ENCODE data around the gene PPT2. TPM values are rescaled to one million over a fixed set of nuclear protein-coding genes. Genes with fewer than 3 reads are reported as not detected.

Gene PPT2
- polyA plus RNA-seq, 2 of the 4 experiments (the other 2 are of a cell fraction) = 9.3 to 11.7 TPM

DNA sequence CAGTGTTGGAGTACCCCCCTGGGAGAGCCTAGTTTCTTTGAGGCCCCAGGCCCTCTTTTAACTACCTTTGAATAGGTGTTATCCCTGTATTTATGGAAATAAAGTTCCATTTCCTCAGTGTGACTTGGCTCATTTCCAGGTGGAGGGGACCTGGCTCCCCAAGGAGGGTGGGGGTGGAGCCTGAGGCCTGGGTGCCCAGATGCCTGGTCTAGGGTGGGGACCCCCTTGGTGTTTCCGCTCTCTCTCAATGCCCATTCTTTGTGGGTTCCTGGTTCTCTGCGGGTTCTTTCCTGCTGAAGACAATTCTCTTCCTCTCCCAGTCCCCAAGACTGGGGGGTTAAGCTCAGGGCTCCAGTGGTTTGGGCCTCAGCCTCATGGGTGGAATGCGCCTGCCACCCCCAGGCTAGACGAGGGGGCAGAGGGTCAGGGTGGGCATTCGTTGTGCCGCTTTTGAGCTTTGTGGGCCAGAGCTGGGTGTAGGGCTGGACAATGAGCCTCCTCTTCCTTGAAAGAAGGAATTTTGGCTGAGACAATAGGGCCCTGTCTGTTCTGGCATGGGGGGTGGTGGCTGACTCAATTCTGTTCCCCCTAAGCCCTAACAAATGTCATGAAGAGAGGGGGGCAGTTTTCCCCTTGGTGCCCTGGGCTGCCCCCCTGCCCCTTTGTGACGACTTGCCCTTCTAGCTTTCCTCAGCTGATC, 9.8 kb downstream of the PPT2 start:
- Histone ChIP-seq H3K9me3 (no peaks in the 10 kb centered on the region), H3K4me1 (no peaks in the 10 kb centered on the region), H3K4me3 (no peak overlapping the region), H3K4me2 (no peak overlapping the region), H3K27ac (no peak overlapping the region)
- CTCF ChIA-PET = interaction anchor here (0.9 to 1.3 kb wide), 6 partner anchors 9 to 45 kb away, joined by 3 to 5 read pairs (median 3); no protein-coding TSS in a partner anchor
- POLR2A ChIA-PET = no interaction called here
- TF ChIP-seq CBX2 (IDR thresholded peaks at IDR 0.05; ENCODE audit: borderline replicate concordance, low read depth) = no peak
- TF ChIP-seq, protein P1, sequence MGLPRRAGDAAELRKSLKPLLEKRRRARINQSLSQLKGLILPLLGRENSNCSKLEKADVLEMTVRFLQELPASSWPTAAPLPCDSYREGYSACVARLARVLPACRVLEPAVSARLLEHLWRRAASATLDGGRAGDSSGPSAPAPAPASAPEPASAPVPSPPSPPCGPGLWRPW (IDR thresholded peaks at IDR 0.05) = no peak
- DNase-seq (ENCODE audit: low read depth in 1 of 2, low spot score in 1 of 2) = no peak
- 93% methylated on average over 3 of the region's 7 CpGs for WGBS (ENCODE audit: missing lambda C conversion rate)
- no peak for ATAC-seq
- FAIRE-seq = no peak

DNA sequence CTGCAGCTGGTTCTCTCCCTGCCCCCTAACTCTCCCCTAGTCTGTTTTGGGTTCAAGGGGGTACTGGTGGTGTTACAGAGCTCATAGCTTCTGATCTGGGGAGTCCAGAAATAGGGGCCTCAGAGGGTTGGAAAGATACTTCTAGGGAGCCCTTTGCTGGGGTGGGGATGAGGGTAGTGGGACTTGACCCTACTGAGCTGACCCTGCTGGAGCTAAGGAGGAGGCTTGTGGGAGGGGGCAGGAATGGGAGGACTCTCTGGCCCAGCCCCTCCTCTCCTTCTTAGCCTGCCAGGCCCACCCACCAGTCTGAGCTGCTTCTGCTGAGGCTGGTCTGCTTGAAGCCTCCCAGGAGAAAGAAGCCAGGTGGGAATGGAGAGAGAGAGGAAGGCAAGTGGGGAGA, 10.4 kb downstream of the PPT2 start, which contains the start of gene EGFL8:
Gene EGFL8 (plus strand): TSS at position 301 of the 400 bp plus-strand sequence. CDS start 1,571 bp downstream, outside the sequence.
- TF ChIP-seq, protein P1 (IDR thresholded peaks at IDR 0.05) = no peak
- TF ChIP-seq HOXB5 (CRISPR knock-in tag; IDR thresholded peaks at IDR 0.05) = no peak
- TF ChIP-seq MYC (IDR thresholded peaks at IDR 0.05; ENCODE audit: borderline replicate concordance, low read length) = no peak
- no peak for TF ChIP-seq RFX5 (IDR thresholded peaks at IDR 0.05)
- TF ChIP-seq, protein P2, sequence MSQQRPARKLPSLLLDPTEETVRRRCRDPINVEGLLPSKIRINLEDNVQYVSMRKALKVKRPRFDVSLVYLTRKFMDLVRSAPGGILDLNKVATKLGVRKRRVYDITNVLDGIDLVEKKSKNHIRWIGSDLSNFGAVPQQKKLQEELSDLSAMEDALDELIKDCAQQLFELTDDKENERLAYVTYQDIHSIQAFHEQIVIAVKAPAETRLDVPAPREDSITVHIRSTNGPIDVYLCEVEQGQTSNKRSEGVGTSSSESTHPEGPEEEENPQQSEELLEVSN (IDR thresholded peaks at IDR 0.05; ENCODE audit: borderline replicate concordance, low read depth) = no peak
- no peak for TF ChIP-seq HOXA7 (CRISPR knock-in tag; IDR thresholded peaks at IDR 0.05)
- TF ChIP-seq, protein P3, sequence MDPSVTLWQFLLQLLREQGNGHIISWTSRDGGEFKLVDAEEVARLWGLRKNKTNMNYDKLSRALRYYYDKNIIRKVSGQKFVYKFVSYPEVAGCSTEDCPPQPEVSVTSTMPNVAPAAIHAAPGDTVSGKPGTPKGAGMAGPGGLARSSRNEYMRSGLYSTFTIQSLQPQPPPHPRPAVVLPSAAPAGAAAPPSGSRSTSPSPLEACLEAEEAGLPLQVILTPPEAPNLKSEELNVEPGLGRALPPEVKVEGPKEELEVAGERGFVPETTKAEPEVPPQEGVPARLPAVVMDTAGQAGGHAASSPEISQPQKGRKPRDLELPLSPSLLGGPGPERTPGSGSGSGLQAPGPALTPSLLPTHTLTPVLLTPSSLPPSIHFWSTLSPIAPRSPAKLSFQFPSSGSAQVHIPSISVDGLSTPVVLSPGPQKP (IDR thresholded peaks at IDR 0.05; ENCODE audit: low read depth, low read length) = no peak
- TF ChIP-seq, protein P4, sequence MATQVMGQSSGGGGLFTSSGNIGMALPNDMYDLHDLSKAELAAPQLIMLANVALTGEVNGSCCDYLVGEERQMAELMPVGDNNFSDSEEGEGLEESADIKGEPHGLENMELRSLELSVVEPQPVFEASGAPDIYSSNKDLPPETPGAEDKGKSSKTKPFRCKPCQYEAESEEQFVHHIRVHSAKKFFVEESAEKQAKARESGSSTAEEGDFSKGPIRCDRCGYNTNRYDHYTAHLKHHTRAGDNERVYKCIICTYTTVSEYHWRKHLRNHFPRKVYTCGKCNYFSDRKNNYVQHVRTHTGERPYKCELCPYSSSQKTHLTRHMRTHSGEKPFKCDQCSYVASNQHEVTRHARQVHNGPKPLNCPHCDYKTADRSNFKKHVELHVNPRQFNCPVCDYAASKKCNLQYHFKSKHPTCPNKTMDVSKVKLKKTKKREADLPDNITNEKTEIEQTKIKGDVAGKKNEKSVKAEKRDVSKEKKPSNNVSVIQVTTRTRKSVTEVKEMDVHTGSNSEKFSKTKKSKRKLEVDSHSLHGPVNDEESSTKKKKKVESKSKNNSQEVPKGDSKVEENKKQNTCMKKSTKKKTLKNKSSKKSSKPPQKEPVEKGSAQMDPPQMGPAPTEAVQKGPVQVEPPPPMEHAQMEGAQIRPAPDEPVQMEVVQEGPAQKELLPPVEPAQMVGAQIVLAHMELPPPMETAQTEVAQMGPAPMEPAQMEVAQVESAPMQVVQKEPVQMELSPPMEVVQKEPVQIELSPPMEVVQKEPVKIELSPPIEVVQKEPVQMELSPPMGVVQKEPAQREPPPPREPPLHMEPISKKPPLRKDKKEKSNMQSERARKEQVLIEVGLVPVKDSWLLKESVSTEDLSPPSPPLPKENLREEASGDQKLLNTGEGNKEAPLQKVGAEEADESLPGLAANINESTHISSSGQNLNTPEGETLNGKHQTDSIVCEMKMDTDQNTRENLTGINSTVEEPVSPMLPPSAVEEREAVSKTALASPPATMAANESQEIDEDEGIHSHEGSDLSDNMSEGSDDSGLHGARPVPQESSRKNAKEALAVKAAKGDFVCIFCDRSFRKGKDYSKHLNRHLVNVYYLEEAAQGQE (IDR thresholded peaks at IDR 0.05) = no peak
- TF ChIP-seq, protein P5, sequence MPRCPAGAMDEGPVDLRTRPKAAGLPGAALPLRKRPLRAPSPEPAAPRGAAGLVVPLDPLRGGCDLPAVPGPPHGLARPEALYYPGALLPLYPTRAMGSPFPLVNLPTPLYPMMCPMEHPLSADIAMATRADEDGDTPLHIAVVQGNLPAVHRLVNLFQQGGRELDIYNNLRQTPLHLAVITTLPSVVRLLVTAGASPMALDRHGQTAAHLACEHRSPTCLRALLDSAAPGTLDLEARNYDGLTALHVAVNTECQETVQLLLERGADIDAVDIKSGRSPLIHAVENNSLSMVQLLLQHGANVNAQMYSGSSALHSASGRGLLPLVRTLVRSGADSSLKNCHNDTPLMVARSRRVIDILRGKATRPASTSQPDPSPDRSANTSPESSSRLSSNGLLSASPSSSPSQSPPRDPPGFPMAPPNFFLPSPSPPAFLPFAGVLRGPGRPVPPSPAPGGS (IDR thresholded peaks at IDR 0.05) = no peak
- TF ChIP-seq NPAS2 (CRISPR knock-in tag; IDR thresholded peaks at IDR 0.05; ENCODE audit: borderline replicate concordance) = no peak
- no peak for TF ChIP-seq RARB (CRISPR knock-in tag; IDR thresholded peaks at IDR 0.05)
- TF ChIP-seq POLR2AphosphoS2 (conservative IDR thresholded peaks at IDR 0.05; ENCODE audit: low read length) = no peak
- no peak for DNase-seq (ENCODE audit: low read depth in 1 of 2, low spot score in 1 of 2)
- ChIA-PET POLR2A (no interaction called here), CTCF (interaction anchor here (0.9 to 1.3 kb wide), 6 partner anchors 8 to 45 kb away, joined by 3 to 5 read pairs (median 3); no protein-coding TSS in a partner anchor)
- FAIRE-seq = no peak
- Histone ChIP-seq H3K9me3 (no peaks in the 10 kb centered on the region), H3K4me2 (no peak within 1 kb of the TSS), H3K27ac (no peak within 1 kb of the TSS), H3K4me3 (no peak within 1 kb of the TSS), H3K4me1 (no peaks in the 10 kb centered on the region)
- no peak for ATAC-seq

Data from A549 (cell line).